ENCODE measurements around the gene PRR5L. TPM values are rescaled to one million over a fixed set of nuclear protein-coding genes. Genes with fewer than 3 reads are reported as not detected.

The PRR5L gene
- total RNA-seq, 1 donor from 2014 or later, result 15.7 TPM

DNA sequence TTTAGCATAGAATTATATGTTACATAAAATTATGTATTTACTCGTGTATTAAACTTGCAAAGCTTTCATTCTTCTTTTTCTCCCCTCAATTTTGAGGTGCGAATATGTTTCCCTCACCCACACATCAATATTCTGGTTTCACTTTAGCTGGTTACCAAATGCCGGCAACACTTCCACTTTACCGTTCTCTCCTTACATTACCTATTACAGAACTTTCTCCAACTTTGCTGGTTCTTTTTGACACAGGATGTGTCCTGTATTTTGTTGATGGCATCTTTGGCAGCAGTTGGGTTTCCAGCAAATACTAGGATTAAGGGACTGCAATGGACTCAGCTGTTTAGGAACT is 84.9 kb downstream of the PRR5L start:
- Histone ChIP-seq H3K36me3 (ENCODE audit: control insufficient read depth in 3 of 3, insufficient read depth in 3 of 3, low read length in 3 of 3) (no peaks in the 10 kb centered on the region), H3K27ac (ENCODE audit: low read depth, low read length) (no peak overlapping the region), H3K4me1 (ENCODE audit: control insufficient read depth in 3 of 3, insufficient read depth in 3 of 3, low read length in 3 of 3) (peaks cover 12 to 18% (median 17%) of the 10 kb centered on the region in 3 donors), H3K9ac (ENCODE audit: low read depth in 1 of 3, low read length in 3 of 3) (peak overlapping the region in 1 of 3 donors; percentile 27), H3K4me3 (ENCODE audit: low read length in 3 of 3) (no peak overlapping the region), H3K9me3 (ENCODE audit: control insufficient read depth in 3 of 3, low read length in 3 of 3) (no peaks in the 10 kb centered on the region), H3K27me3 (ENCODE audit: control insufficient read depth in 3 of 3, insufficient read depth in 3 of 3, low read length in 3 of 3) (peaks cover 0 to 15% (median 4%) of the 10 kb centered on the region in 3 donors)

DNA sequence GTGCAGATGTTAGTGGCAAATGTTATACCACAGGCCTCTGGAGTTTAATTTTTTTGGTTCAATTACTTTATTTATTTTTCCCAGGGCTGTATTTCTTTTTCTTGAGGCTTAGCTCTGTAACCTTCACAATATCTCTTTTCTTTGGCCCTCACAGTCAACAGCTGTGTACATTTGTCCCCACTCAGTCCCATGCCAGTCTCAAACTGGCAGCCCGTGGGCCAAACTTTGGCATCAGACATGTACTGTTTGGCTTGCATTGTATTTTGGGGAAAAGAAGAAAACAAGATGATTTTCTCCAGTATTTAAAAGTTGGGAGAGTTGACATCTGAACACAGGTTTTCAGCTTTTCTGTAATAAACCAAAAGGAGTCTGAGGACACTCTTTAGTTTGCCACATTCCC is 87.1 kb downstream of the PRR5L start:
- H3K27ac ChIP-seq (ENCODE audit: low read depth, low read length), result no peak overlapping the region
- peaks cover 0 to 2% (median 1%) of the 10 kb centered on the region in 3 donors for H3K4me1 ChIP-seq (ENCODE audit: control insufficient read depth in 3 of 3, insufficient read depth in 3 of 3, low read length in 3 of 3)

DNA sequence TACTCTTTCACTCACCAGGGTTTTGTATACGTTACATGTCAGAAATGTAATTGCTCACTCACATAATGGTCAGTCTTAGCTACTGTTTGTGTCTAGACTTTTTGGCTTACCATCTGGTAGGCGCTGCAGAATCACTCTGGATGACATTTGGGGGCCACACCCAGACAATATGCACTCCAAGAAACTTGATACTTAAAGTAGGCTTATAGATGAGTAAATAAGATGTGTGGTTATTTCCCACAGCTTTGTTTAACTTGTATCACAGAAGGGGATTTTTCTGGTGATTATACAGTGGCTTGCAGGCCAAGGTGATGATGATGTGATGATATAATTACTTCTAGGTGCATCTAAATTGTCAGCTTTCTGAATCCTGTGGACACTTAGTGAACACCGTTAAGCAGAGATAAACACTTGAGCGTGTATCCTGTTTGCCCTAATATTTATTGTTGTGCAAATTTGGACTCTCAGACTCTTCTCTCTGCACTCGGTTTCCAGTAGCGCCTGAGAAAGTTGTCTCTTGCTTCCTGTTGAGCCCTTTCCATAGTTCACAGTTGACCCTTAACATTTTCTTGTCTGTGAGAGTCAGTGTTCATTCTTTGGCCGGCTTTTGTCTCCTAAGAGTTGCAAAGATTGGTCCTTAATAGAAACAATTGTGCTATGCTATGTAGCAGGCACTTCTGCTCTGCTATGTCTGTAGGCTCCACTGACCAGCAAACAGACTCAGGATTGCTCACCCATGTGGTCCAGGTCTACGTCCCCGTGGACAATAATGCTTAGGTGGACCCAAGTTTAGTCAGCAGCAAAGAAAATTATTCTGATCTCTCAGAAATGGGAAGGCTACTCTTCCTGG is 89.3 kb downstream of the PRR5L start:
- Histone ChIP-seq H3K36me3 (ENCODE audit: control insufficient read depth in 3 of 3, insufficient read depth in 3 of 3, low read length in 3 of 3) (peaks cover 0 to 2% (median 0%) of the 10 kb centered on the region in 3 donors), H3K4me1 (ENCODE audit: control insufficient read depth in 3 of 3, insufficient read depth in 3 of 3, low read length in 3 of 3) (no peaks in the 10 kb centered on the region), H3K9me3 (ENCODE audit: control insufficient read depth in 3 of 3, low read length in 3 of 3) (no peaks in the 10 kb centered on the region), H3K4me3 (ENCODE audit: low read length in 3 of 3) (no peak overlapping the region), H3K27ac (ENCODE audit: low read depth, low read length) (no peak overlapping the region), H3K27me3 (ENCODE audit: control insufficient read depth in 3 of 3, insufficient read depth in 3 of 3, low read length in 3 of 3) (no peaks in the 10 kb centered on the region), H3K9ac (ENCODE audit: low read depth in 1 of 3, low read length in 3 of 3) (no peak overlapping the region)

More for the DNA sequence above, 87.1 kb downstream of the PRR5L start:
- Histone ChIP-seq H3K36me3 (ENCODE audit: control insufficient read depth in 3 of 3, insufficient read depth in 3 of 3, low read length in 3 of 3) (peaks cover 0 to 2% (median 0%) of the 10 kb centered on the region in 3 donors), H3K9ac (ENCODE audit: low read depth in 1 of 3, low read length in 3 of 3) (no peak overlapping the region), H3K27me3 (ENCODE audit: control insufficient read depth in 3 of 3, insufficient read depth in 3 of 3, low read length in 3 of 3) (peaks cover 0 to 2% (median 0%) of the 10 kb centered on the region in 3 donors), H3K4me3 (ENCODE audit: low read length in 3 of 3) (no peak overlapping the region), H3K9me3 (ENCODE audit: control insufficient read depth in 3 of 3, low read length in 3 of 3) (no peaks in the 10 kb centered on the region)

DNA sequence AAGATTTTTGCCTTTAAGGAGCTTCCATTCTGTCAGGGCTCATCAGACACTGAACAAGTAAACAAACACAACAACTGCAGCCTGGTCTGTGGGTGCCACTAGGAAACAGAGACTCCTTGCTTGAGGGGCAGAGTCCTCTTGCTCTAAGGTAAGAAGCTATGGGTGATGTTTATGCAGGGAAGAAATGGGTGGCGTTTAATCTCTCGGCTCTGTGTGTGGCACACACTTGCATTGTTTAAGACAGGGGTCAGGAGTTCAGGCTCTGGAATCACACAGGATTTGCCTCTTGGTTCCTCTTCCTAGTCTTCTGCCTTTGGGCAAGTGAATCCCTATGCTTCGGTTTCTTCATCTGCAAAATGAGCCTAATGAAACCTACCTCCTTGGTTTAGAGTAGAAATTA is 90.3 kb downstream of the PRR5L start:
- Histone ChIP-seq H3K9me3 (ENCODE audit: control insufficient read depth in 3 of 3, low read length in 3 of 3) (no peaks in the 10 kb centered on the region), H3K27me3 (ENCODE audit: control insufficient read depth in 3 of 3, insufficient read depth in 3 of 3, low read length in 3 of 3) (no peaks in the 10 kb centered on the region)

DNA sequence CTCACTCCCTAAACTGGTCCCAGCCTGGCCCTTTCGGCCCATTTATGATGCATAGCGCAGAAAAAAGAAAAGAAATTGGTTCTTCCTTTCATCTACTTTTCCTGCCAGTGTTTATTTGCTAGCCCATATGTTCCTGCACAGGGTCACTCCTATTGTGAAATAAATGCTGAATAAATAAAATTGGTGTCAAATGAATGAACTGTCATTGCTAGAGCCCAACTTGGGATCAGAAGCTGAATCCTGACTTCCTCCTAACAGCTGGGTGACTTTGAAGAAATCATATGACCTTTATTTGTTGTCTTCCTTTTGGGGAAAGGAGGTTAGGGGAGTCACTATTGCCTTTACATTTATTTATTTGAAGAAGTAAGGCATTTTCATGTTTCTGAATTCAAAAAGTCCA is 92.0 kb downstream of the PRR5L start:
- Histone ChIP-seq H3K27ac (ENCODE audit: low read depth, low read length) (no peak overlapping the region), H3K9me3 (ENCODE audit: control insufficient read depth in 3 of 3, low read length in 3 of 3) (no peaks in the 10 kb centered on the region), H3K36me3 (ENCODE audit: control insufficient read depth in 3 of 3, insufficient read depth in 3 of 3, low read length in 3 of 3) (peaks cover 0 to 2% (median 0%) of the 10 kb centered on the region in 3 donors), H3K27me3 (ENCODE audit: control insufficient read depth in 3 of 3, insufficient read depth in 3 of 3, low read length in 3 of 3) (no peaks in the 10 kb centered on the region), H3K4me1 (ENCODE audit: control insufficient read depth in 3 of 3, insufficient read depth in 3 of 3, low read length in 3 of 3) (no peaks in the 10 kb centered on the region), H3K4me3 (ENCODE audit: low read length in 3 of 3) (no peak overlapping the region), H3K9ac (ENCODE audit: low read depth in 1 of 3, low read length in 3 of 3) (no peak overlapping the region)

More for the DNA sequence above, 90.3 kb downstream of the PRR5L start:
- Histone ChIP-seq H3K4me3 (ENCODE audit: low read length in 3 of 3) (no peak overlapping the region), H3K4me1 (ENCODE audit: control insufficient read depth in 3 of 3, insufficient read depth in 3 of 3, low read length in 3 of 3) (no peaks in the 10 kb centered on the region), H3K27ac (ENCODE audit: low read depth, low read length) (no peak overlapping the region), H3K36me3 (ENCODE audit: control insufficient read depth in 3 of 3, insufficient read depth in 3 of 3, low read length in 3 of 3) (peaks cover 0 to 2% (median 0%) of the 10 kb centered on the region in 3 donors), H3K9ac (ENCODE audit: low read depth in 1 of 3, low read length in 3 of 3) (no peak overlapping the region)

DNA sequence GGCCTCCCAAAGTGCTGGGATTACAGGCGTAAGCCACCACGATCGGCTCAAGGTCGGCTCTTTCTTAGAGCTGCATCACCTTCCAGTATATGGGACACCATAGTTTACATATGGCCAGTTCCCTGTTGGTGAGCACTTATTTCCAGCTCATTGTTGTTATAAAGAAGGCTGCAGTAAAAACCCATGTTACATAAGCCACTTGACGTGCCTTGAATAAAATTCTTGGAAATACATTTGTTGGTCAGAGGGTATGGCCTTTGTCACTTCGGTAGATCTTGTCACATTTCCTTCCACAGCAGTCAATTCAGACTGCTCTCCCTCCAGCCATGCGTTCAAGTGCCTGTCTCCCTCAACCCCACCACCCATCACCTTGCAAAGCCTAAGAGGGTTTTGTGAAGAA is 92.9 kb downstream of the PRR5L start:
- Histone ChIP-seq H3K36me3 (ENCODE audit: control insufficient read depth in 3 of 3, insufficient read depth in 3 of 3, low read length in 3 of 3) (peaks cover 0 to 3% (median 0%) of the 10 kb centered on the region in 3 donors), H3K4me1 (ENCODE audit: control insufficient read depth in 3 of 3, insufficient read depth in 3 of 3, low read length in 3 of 3) (no peaks in the 10 kb centered on the region), H3K9me3 (ENCODE audit: control insufficient read depth in 3 of 3, low read length in 3 of 3) (no peaks in the 10 kb centered on the region), H3K4me3 (ENCODE audit: low read length in 3 of 3) (no peak overlapping the region), H3K27ac (ENCODE audit: low read depth, low read length) (no peak overlapping the region), H3K27me3 (ENCODE audit: control insufficient read depth in 3 of 3, insufficient read depth in 3 of 3, low read length in 3 of 3) (no peaks in the 10 kb centered on the region), H3K9ac (ENCODE audit: low read depth in 1 of 3, low read length in 3 of 3) (no peak overlapping the region)

DNA sequence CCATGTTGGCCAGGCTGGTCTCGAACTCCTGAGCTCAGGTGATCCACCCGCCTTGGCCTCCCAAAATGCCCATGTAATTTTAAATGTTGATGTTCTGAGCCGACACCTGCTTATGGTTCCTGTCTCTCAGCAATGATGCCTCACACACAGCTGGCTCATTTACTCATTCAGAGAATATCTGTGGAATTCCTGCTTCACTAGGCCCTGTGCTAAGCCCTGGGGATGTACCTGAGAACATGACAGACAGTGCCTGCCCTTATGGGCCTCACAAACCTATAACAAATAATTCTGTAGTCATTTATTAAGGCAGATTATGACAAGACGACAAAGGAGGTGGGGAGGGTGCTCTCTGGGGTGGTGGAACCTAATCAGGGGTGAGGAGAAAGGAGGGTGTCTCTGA is 93.7 kb downstream of the PRR5L start:
- H3K36me3 ChIP-seq (ENCODE audit: control insufficient read depth in 3 of 3, insufficient read depth in 3 of 3, low read length in 3 of 3), result peaks cover 0 to 6% (median 0%) of the 10 kb centered on the region in 3 donors
- no peaks in the 10 kb centered on the region for H3K9me3 ChIP-seq (ENCODE audit: control insufficient read depth in 3 of 3, low read length in 3 of 3)
- H3K27ac ChIP-seq (ENCODE audit: low read depth, low read length), result no peak overlapping the region
- no peaks in the 10 kb centered on the region for H3K27me3 ChIP-seq (ENCODE audit: control insufficient read depth in 3 of 3, insufficient read depth in 3 of 3, low read length in 3 of 3)
- H3K4me1 ChIP-seq (ENCODE audit: control insufficient read depth in 3 of 3, insufficient read depth in 3 of 3, low read length in 3 of 3), result no peaks in the 10 kb centered on the region
- H3K4me3 ChIP-seq (ENCODE audit: low read length in 3 of 3), result no peak overlapping the region
- H3K9ac ChIP-seq (ENCODE audit: low read depth in 1 of 3, low read length in 3 of 3), result no peak overlapping the region

DNA sequence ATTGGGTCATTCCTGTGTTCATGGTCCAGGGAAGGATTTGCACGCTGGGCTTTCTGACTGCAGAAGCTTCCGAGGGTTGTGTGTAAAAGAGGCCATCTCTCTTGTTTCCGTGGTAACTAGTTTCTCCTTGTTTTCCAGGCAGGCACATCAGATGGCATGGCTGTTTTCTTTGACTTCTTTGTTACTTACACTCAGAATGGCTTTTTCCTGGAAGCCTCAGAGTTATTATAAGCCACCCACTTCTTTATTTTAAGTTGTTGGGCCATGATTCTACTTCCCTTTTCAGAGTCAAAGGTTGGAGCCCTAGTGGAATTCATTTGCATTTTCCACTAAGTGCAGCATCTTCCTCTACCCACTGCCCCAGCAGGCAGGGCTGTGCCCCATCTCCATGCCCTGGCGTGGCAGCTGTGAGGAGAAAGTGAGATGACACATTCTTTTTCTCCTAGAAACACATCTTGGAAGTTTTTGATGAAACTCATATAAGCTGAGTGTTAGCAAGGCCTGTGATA is 94.9 kb downstream of the PRR5L start:
- Histone ChIP-seq H3K4me3 (ENCODE audit: low read length in 3 of 3) (no peak overlapping the region), H3K36me3 (ENCODE audit: control insufficient read depth in 3 of 3, insufficient read depth in 3 of 3, low read length in 3 of 3) (peaks cover 0 to 7% (median 0%) of the 10 kb centered on the region in 3 donors), H3K27me3 (ENCODE audit: control insufficient read depth in 3 of 3, insufficient read depth in 3 of 3, low read length in 3 of 3) (no peaks in the 10 kb centered on the region), H3K27ac (ENCODE audit: low read depth, low read length) (peak overlapping the region; percentile 26), H3K9me3 (ENCODE audit: control insufficient read depth in 3 of 3, low read length in 3 of 3) (no peaks in the 10 kb centered on the region), H3K9ac (ENCODE audit: low read depth in 1 of 3, low read length in 3 of 3) (no peak overlapping the region), H3K4me1 (ENCODE audit: control insufficient read depth in 3 of 3, insufficient read depth in 3 of 3, low read length in 3 of 3) (no peaks in the 10 kb centered on the region)

DNA sequence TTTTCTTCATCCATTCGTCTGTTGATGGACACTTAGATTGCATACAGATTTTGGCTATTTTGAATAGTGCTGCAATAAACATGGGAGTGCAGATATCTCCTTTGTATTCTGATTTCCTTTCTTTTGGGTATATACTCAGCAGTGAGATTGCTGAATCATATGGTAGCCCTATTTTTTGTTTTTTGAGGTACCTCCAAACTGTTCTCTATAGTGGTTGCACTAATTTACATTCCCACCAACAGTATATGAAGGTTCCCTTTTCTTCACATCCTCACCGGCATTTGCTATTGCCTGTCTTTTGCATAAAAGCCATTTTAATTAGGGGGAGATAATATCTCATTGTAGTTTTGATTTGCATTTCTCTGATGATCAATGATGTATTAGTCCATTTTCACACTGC is 96.1 kb downstream of the PRR5L start:
- H3K36me3 ChIP-seq (ENCODE audit: control insufficient read depth in 3 of 3, insufficient read depth in 3 of 3, low read length in 3 of 3), result peaks cover 0 to 8% (median 0%) of the 10 kb centered on the region in 3 donors
- H3K27ac ChIP-seq (ENCODE audit: low read depth, low read length), result no peak overlapping the region
- H3K9ac ChIP-seq (ENCODE audit: low read depth in 1 of 3, low read length in 3 of 3), result no peak overlapping the region
- no peaks in the 10 kb centered on the region for H3K4me1 ChIP-seq (ENCODE audit: control insufficient read depth in 3 of 3, insufficient read depth in 3 of 3, low read length in 3 of 3)
- no peaks in the 10 kb centered on the region for H3K9me3 ChIP-seq (ENCODE audit: control insufficient read depth in 3 of 3, low read length in 3 of 3)
- H3K4me3 ChIP-seq (ENCODE audit: low read length in 3 of 3), result no peak overlapping the region
- no peaks in the 10 kb centered on the region for H3K27me3 ChIP-seq (ENCODE audit: control insufficient read depth in 3 of 3, insufficient read depth in 3 of 3, low read length in 3 of 3)

DNA sequence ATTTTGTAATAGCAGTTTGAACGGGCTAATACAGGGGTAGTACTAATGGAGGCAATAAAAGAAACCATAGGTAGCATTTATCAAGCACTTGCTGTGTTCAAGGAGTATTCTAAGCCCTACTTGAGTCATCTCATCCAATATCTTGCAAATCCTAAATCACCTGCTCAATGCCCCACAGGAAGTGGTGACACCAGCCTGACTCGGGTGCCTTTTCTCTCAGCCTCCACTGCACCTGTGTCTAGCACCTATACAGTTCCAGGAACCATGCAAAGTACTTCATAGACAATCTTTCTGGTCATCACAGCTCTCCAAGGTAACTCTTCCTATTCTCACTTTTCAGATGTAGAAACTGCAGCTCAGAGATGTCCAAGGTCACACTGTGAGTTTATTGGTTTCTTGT is 98.0 kb downstream of the PRR5L start:
- Histone ChIP-seq H3K9ac (ENCODE audit: low read depth in 1 of 3, low read length in 3 of 3) (no peak overlapping the region), H3K27ac (ENCODE audit: low read depth, low read length) (no peak overlapping the region), H3K36me3 (ENCODE audit: control insufficient read depth in 3 of 3, insufficient read depth in 3 of 3, low read length in 3 of 3) (peaks cover 0 to 8% (median 0%) of the 10 kb centered on the region in 3 donors), H3K4me1 (ENCODE audit: control insufficient read depth in 3 of 3, insufficient read depth in 3 of 3, low read length in 3 of 3) (no peaks in the 10 kb centered on the region), H3K4me3 (ENCODE audit: low read length in 3 of 3) (no peak overlapping the region), H3K27me3 (ENCODE audit: control insufficient read depth in 3 of 3, insufficient read depth in 3 of 3, low read length in 3 of 3) (no peaks in the 10 kb centered on the region), H3K9me3 (ENCODE audit: control insufficient read depth in 3 of 3, low read length in 3 of 3) (no peaks in the 10 kb centered on the region)
